ENCODE results near the gene MANEA.
A peak's percentile ranks its signal among the peaks of the same experiment; 100 is the strongest.
"Not testable (repeated sequence)": the region's sequence is repeated elsewhere in the genome, so short reads cannot be mapped to it uniquely, and the experiment has no call there.

The MANEA gene, protein sequence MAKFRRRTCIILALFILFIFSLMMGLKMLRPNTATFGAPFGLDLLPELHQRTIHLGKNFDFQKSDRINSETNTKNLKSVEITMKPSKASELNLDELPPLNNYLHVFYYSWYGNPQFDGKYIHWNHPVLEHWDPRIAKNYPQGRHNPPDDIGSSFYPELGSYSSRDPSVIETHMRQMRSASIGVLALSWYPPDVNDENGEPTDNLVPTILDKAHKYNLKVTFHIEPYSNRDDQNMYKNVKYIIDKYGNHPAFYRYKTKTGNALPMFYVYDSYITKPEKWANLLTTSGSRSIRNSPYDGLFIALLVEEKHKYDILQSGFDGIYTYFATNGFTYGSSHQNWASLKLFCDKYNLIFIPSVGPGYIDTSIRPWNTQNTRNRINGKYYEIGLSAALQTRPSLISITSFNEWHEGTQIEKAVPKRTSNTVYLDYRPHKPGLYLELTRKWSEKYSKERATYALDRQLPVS

GRCh38 chr6:95577304-95578105 is at the start of gene MANEA:
MANEA (plus strand) TSS chr6:95577535; CDS start chr6:95586440, 8,905 bp downstream.
- peak; percentile 85 for DNase-seq

DNA sequence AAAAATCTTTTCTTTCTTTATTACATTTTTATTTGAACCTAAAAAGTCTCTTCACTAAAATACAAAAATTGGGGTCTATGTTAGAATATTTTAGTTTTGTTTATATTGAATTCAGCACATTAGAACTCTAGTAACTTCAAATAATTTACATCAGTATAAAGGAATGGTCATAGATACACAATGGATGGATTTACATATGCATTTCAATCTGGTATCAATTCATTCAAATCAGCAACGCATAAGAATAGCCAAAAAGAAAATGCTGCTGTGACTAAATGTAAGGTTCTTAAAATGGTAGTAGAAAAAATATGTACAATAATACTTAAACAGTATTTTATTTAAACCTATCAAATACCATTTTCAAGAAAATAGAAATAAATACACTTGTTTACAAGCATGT is 47.6 kb upstream of the MANEA start:
- DNase-seq = no peak

GRCh38 chr6:95530176-95530819 is 47.0 kb upstream of the MANEA start:
- no peak for DNase-seq

DNA sequence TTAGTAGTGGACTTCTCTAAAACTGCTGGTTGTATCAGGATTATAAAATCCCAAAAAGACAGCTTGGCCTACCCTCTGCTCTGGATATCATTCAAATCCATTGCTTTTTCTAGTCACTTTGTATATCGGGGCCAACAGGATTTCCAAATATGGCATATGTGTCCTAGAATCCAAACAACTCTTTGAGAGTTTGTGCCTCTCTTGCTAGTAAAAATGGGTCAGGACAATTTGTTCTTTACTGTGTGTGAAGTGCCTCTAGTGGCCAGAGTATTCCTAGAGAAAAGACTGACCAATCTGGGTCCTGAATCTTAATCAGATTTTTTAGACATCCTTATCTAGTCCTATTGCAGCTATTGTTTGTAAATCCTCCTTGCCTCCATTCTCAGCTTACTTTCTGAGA is 33.5 kb upstream of the MANEA start:
- no peak for DNase-seq

DNA sequence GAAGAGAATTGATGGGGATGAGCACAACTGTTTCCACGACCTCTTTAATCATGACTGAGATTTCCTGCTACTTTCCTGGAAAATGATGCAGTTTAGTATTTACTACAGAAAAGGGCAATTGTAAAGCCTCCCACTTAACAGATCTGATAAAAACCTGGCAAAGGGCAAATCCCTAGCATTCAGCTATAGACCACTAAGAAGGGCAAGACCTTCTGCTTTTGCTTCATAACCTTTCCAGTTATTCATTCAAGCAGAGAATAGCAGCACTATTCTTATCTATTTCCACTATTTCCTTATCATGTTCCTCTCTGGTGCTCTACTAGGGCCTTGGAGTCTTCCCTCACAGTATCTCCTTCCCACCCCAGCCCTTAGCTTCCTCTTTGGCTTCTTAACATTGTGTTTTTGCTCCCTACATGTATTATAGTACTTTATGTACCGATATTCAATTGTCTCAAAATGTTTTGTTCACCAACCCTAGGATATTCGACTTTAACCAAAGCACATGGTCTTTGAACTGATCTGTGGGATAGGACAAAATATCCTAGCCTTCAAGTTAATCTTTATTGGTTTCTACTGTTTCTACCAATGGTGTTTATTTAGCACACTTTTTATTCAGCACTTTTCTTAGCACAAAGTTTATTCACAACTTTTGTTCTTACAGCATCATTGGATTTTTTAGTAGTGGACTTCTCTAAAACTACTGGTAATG is 32.7 kb upstream of the MANEA start:
- DNase-seq = no peak

GRCh38 chr6:95545226-95545625 is 32.1 kb upstream of the MANEA start:
- DNase-seq = no peak

- no peak for DNase-seq
These were observed 31.6 kb upstream of the MANEA start for GRCh38 chr6:95545686-95546085.

GRCh38 chr6:95546148-95546547 is 31.2 kb upstream of the MANEA start:
- DNase-seq = no peak

GRCh38 chr6:95547043-95547442 is 30.3 kb upstream of the MANEA start:
- no peak for DNase-seq

DNA sequence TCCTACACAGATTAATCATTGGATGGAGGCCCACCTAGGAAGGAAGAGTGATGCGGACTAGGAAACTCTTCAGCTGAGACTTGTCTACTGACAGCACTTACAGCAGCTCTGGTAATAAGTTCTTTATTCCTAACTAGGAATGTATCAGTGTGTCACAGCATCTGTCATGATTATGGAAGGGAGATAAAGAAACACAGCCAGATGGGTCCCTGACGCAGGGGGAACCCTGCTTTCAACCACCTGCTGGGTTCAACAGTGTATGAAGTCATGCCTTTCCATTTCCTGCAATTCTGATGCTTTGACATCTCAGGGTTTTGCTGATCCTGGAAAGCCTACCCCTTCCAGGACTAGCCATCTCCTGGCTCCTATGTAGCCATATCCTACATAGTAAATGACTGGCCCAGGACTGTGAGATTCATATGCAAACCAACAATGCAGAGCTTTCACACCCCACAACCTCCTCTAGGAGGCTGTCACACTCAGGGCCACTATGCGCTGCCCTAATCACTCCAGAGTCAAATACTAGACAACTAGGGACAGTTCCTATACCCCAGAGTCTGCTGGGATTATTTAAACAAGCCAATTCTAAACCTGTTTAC is 29.0 kb upstream of the MANEA start:
- DNase-seq = no peak

- DNase-seq = no peak
These were observed 25.5 kb upstream of the MANEA start for GRCh38 chr6:95551678-95552324.

DNA sequence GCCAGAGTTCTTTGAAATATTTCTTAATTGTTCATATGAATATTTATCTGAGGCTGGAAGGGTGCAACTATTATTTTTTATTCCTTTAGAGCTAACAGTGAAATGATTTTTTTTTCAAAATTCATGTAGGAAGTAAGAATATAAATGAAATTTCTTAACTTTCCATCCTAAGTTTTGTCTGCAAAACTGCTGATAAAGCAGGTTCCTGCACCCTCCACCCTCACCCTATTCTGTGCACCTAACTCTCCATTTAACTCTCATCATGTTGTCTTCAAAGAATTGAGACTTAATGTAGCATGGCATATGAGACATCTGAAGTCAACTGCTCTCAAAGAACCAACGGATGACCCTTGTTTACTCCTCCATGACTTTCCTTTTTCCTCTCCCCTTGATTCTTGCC is 23.5 kb upstream of the MANEA start:
- no peak for DNase-seq

- DNase-seq = not testable (repeated sequence)
These were observed 16.4 kb upstream of the MANEA start for GRCh38 chr6:95560956-95561355.

GRCh38 chr6:95569560-95569959 is 7.8 kb upstream of the MANEA start:
- no peak for DNase-seq

DNA sequence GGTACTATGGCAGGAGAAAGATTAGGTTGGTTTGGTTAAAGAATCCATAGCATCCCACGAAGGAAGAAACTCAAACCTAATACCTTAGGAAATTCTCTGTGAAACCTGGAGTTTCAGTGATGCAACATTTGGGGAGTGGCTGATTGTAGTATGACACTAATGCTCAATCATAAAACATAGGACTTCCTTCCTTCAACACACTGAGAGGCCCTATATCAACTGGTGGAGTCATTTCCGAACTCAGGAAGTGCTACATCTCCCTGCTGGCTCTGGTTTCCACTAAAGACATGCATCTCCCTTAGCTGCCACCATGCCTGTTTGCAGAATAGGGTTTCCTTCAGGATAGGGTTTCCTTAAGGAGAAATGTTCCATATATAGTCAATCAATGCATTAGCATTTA is 5.2 kb upstream of the MANEA start:
- DNase-seq = no peak

GRCh38 chr6:95574811-95575210 is 2.5 kb upstream of the MANEA start:
- no peak for DNase-seq

- DNase-seq = no peak
These were observed 927 bp upstream of the MANEA start for GRCh38 chr6:95576218-95576997.

DNA sequence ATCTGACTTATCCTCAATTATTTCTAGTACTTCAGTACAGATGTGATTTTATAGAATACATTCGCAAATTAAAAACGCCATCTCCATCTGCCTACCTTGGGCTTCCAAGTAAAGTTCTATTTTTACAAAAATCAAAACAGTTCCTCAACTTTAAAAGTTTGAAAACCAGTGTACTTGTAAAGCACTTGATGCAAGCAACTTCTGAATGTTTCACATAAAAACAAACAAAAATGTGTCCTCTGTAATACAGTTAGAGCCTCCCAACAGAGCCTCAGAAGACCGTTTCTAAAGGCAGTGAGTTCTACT is 384 bp upstream of the MANEA start:
- no peak for DNase-seq

GRCh38 chr6:95578106-95578410 is 723 bp downstream of the MANEA start:
- DNase-seq = no peak

GRCh38 chr6:95581073-95581472 is 3.7 kb downstream of the MANEA start:
- DNase-seq = peak; percentile 14

DNA sequence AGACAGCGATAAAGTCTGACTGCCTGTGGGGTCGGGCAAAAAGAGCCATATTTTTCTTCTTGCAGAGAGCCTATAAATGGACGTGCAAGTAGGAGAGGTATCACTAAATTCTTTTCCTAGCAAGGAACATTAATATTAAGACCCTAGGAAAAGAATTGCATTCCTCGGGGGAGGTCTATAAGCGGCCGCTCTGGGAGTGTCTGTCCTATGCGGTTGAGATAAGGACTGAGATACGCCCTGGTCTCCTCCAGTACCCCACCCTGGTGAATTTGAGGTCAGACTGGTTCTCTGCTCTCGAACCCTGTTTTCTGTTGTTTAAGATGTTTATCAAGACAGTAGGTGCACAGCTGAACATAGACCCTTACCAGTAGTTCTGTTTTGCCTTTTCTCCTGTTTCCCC is 6.9 kb downstream of the MANEA start:
- not testable (repeated sequence) for DNase-seq

- DNase-seq = no peak
These were observed 10.7 kb downstream of the MANEA start for GRCh38 chr6:95587989-95588388.

All from NCI-H2029 (cell line).